Stimulated activated CD4-positive, alpha-beta T cell treated with anti-CD3 and anti-CD28 coated beads, Interleukin-2, amount 100 ng/mL, for 48 hours (primary cell): Measurements from ENCODE around the gene C3.
"Not testable (repeated sequence)": the region's sequence is repeated elsewhere in the genome, so short reads cannot be mapped to it uniquely, and the experiment has no call there.

Experiments used
- DNase-seq, 2 donors: peaks; one replicate each; pipeline ENCODE4 v3.0.0-alpha.2; 2020

C3 gene

GRCh38 chr19:6720369-6721137 is at the start of gene C3:
Gene C3, minus strand, starts transcription at chr19:6720650. Its CDS starts 61 bp downstream, at chr19:6720589.
- no peak for DNase-seq

GRCh38 chr19:6769006-6769619 is 48.7 kb upstream of the C3 start:
- DNase-seq = no peak

- no peak for DNase-seq
Measured at GRCh38 chr19:6768236-6768785, 47.9 kb upstream of the C3 start.

GRCh38 chr19:6767357-6768235 is 47.1 kb upstream of the C3 start, which contains the start of gene SH2D3A:
Gene SH2D3A, minus strand, starts transcription at chr19:6767435. Its CDS starts 3,687 bp downstream, at chr19:6763748.
- peak; percentile 89 to 90 for DNase-seq

- no peak for DNase-seq
Measured at GRCh38 chr19:6767081-6767356, 46.6 kb upstream of the C3 start.

GRCh38 chr19:6766357-6767080 is 46.1 kb upstream of the C3 start:
- no peak for DNase-seq

GRCh38 chr19:6765738-6766356 is 45.4 kb upstream of the C3 start:
- no peak for DNase-seq

- not testable (repeated sequence) for DNase-seq
Measured at GRCh38 chr19:6762253-6762797, 41.9 kb upstream of the C3 start.

- no peak for DNase-seq
Measured at GRCh38 chr19:6761053-6761676, 40.7 kb upstream of the C3 start.

GRCh38 chr19:6760606-6761005 is 40.2 kb upstream of the C3 start:
- DNase-seq = no peak

GRCh38 chr19:6754653-6755463 is 34.4 kb upstream of the C3 start:
- no peak for DNase-seq

GRCh38 chr19:6754136-6754535 is 33.7 kb upstream of the C3 start:
- DNase-seq = no peak

- DNase-seq = peak; percentile 82 to 87
Measured at GRCh38 chr19:6753178-6754031, 33.0 kb upstream of the C3 start.

- DNase-seq = no peak
Measured at GRCh38 chr19:6752256-6753177, 32.1 kb upstream of the C3 start.

GRCh38 chr19:6751189-6751588 is 30.7 kb upstream of the C3 start:
- no peak for DNase-seq

- no peak for DNase-seq
Measured at GRCh38 chr19:6750062-6750461, 29.6 kb upstream of the C3 start.

- not testable (repeated sequence) for DNase-seq
Measured at GRCh38 chr19:6748543-6748942, 28.1 kb upstream of the C3 start.

GRCh38 chr19:6745965-6746364 is 25.5 kb upstream of the C3 start:
- no peak for DNase-seq
